IPS-15b (cell line): ENCODE results near the gene HEATR9.

Source experiments
- H3K27me3 ChIP-seq: one replicate; pipeline ENCODE4 v1.6.1; 2013; ENCODE audit warnings: low read length; ENCODE audit not compliant: control insufficient read depth, insufficient read depth
- H3K36me3 ChIP-seq: one replicate; pipeline ENCODE4 v1.6.1; 2013; ENCODE audit warnings: low read length; ENCODE audit not compliant: control insufficient read depth, insufficient read depth
- H3K4me1 ChIP-seq: one replicate; pipeline ENCODE4 v1.6.1; 2013; ENCODE audit warnings: mild to moderate bottlenecking, low read length; ENCODE audit not compliant: control insufficient read depth, insufficient read depth
- H3K4me3 ChIP-seq: one replicate; pipeline ENCODE4 v1.5.1; 2013; ENCODE audit warnings: low read depth, low read length
- H3K9ac ChIP-seq: one replicate; pipeline ENCODE4 v1.6.1; 2013; ENCODE audit warnings: low read depth, mild to moderate bottlenecking, low read length
- H3K9me3 ChIP-seq: one replicate; pipeline ENCODE4 v1.6.1; 2013; ENCODE audit warnings: mild to moderate bottlenecking, low read length; ENCODE audit not compliant: control insufficient read depth, insufficient read depth

HEATR9 gene

DNA sequence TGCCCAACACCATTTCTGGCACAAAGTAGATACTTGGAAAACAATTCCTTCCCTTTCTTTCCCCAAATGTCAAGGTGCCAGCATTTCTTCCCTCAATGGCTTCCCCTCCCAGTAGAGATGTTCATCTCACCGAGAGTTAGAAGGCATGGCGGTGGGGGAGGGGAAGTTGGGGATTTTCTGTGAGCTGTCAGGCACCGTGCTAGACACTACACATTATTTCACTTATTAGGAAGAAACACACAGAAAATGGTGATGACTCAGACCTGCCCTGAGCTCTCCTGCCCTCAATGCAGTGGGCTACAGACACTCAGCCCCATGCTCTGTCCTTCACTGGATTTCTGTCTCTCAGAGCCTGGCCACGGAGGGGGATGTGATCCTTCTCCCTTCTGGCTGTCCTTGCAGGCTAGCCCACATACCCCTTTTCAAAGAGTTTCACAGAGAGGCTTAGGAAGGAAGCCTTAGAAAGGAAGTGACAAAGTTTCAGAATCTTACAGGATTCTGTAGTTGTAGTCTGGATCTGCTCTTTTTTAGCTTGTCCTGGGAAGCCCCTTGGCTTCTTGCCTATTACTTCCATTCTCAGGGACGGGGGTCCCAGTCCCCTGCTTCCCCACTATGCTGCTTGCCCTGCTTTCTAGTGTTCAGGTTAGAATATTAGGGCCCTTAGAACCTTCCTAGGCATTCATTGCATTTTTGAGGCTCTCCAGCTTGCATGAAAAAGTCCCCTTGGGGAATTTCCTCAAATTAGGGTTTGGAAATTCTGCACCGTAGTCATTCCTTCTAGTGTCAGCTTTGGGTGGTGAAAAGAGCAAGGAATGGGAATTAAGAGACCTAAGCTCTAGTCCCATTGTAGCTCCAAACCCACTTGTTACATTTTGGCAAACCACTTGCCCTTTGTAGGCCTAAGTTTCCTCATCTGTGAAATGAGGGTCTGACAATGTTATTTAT, 23.7 kb upstream of the HEATR9 start:
- H3K4me3 ChIP-seq: no peak overlapping the region
- H3K36me3 ChIP-seq: no peaks in the 10 kb centered on the region
- peaks cover 9% of the 10 kb centered on the region for H3K4me1 ChIP-seq
- no peaks in the 10 kb centered on the region for H3K27me3 ChIP-seq
- no peak overlapping the region for H3K9ac ChIP-seq
- H3K9me3 ChIP-seq: no peaks in the 10 kb centered on the region

GRCh38 chr17:35891269-35891668, 22.6 kb upstream of the HEATR9 start:
- H3K36me3 ChIP-seq: no peaks in the 10 kb centered on the region
- H3K9ac ChIP-seq: no peak overlapping the region
- H3K4me3 ChIP-seq: no peak overlapping the region
- no peaks in the 10 kb centered on the region for H3K9me3 ChIP-seq
- H3K27me3 ChIP-seq: no peaks in the 10 kb centered on the region
- H3K4me1 ChIP-seq: peaks cover 9% of the 10 kb centered on the region

- Histone ChIP-seq H3K27me3 (no peaks in the 10 kb centered on the region), H3K4me1 (peaks cover 9% of the 10 kb centered on the region), H3K4me3 (no peak overlapping the region), H3K36me3 (no peaks in the 10 kb centered on the region), H3K9ac (no peak overlapping the region), H3K9me3 (no peaks in the 10 kb centered on the region)
Measured at GRCh38 chr17:35890774-35891155, 22.1 kb upstream of the HEATR9 start.

DNA sequence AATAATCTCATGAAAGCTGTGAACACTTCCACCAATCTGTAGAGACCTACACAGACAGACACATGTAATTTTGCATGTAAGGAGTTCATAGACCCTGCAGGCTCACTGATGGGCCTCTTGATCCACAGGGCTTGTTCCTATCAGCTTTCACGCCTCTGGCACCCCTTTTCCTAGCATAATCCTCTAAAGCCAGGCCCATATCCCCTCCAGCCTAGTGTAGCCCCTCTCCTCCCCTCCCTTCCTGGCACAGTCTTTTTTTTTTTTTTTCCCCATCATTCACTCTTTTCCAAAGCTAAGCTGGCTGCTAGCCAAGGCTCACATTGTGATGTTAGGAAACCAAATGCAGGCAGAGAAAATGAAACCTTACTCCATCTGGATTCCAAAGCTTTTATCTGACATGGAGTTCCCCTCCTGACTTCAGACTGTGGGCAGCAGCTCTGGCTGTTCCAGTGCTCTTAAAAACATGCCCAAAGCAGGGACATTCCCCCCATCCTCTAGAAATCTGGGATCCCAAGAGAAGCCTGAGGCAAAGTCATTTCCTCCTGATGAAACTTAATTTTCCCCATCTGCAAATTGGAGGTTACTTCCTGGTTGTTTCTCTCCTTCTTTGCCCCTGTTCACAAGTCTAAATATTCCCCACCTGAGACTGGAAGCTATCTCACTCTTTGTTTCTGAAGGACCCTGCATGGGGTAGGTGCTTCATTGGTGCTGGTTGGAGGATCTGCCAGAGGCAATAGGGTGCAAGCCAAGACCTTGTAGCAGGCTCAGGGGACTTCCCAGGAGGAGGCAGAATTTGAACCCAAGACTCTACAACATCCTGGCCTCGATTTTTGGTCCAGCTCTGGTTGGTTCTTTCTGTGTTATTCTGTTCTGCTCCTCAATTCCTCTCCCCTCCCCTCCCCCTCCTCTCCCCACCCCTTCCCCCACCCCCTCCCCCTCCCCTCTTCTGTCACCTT, 21.4 kb upstream of the HEATR9 start:
- no peak overlapping the region for H3K9ac ChIP-seq
- H3K27me3 ChIP-seq: no peaks in the 10 kb centered on the region
- H3K4me3 ChIP-seq: no peak overlapping the region
- H3K36me3 ChIP-seq: no peaks in the 10 kb centered on the region
- peaks cover 9% of the 10 kb centered on the region for H3K4me1 ChIP-seq
- H3K9me3 ChIP-seq: no peaks in the 10 kb centered on the region

DNA sequence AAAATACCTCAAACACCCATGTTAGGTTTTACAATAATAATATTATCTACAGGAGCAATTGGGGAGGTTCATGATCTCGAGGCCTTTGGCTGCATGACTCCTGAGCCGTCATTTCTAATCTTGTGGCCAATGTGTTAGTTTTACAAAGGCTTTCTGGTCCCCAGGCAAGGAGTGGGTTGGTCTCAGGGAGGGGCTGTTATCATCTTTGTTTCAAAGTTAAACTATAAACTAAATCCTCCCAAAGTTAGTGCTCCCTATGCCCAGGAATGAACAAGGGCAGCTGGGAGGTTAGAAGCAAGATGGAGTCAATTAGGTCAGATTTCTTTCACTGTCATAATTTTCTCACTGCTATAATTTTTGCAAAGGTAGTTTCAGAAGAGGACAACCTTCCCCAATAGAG, 20.6 kb upstream of the HEATR9 start:
- no peaks in the 10 kb centered on the region for H3K27me3 ChIP-seq
- no peaks in the 10 kb centered on the region for H3K36me3 ChIP-seq
- H3K9ac ChIP-seq: no peak overlapping the region
- no peaks in the 10 kb centered on the region for H3K9me3 ChIP-seq
- H3K4me3 ChIP-seq: no peak overlapping the region
- peaks cover 9% of the 10 kb centered on the region for H3K4me1 ChIP-seq

GRCh38 chr17:35879773-35880654, 11.3 kb upstream of the HEATR9 start, which contains the start of gene CCL5:
Gene CCL5, minus strand, starts transcription at chr17:35880360.
- Histone ChIP-seq H3K9me3 (no peaks in the 10 kb centered on the region), H3K36me3 (no peaks in the 10 kb centered on the region), H3K9ac (no peak within 1 kb of the TSS), H3K4me3 (no peak within 1 kb of the TSS), H3K4me1 (no peaks in the 10 kb centered on the region), H3K27me3 (no peaks in the 10 kb centered on the region)

DNA sequence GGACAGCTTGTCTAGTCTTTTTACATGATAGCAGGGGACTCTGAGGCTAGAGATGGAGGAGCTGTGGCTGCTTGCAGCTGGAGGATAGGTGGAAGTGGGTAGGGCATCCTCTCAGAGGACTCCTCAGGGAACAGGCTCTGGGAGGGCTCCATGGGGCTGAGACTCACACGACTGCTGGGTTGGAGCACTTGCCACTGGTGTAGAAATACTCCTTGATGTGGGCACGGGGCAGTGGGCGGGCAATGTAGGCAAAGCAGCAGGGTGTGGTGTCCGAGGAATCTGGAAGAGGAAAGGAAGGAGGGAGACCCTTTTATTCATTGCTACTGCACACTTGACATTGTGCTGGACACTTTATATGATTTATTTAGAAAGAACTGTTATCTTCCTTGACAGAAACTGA, 9.7 kb upstream of the HEATR9 start:
- H3K9ac ChIP-seq: no peak overlapping the region
- no peaks in the 10 kb centered on the region for H3K27me3 ChIP-seq
- no peaks in the 10 kb centered on the region for H3K9me3 ChIP-seq
- H3K4me1 ChIP-seq: no peaks in the 10 kb centered on the region
- H3K36me3 ChIP-seq: no peaks in the 10 kb centered on the region
- H3K4me3 ChIP-seq: no peak overlapping the region

DNA sequence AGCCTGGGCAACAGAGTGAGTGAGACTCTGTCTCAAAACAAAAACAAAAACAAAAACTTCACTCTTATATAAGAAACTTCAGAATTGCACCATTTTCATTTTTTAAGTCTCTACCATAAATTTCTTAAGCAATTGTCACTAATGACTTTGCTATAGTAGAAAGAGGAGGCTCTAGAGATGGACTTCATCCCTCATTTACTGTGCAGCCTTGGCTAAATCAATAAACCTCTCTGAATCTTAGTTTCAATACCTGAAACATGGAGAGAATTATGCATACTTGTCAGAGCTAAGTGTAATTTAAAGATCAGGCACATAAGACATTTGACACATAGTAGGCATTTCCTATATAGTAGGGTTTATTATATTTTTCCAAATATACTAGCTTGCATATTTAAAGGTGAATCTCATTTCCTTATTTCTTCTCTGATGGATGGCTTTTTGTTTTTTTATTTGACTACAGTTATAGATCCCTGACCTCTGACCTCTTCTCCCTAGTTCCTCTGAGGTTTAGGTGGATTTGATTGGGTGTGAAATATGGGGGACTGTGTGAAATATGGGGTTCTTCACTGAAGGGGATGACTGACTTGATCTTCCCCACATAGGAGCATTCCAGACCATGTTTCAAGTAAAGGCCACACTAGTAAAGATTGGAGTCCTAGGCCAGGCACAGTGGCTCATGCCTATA, 8.8 kb upstream of the HEATR9 start:
- H3K4me1 ChIP-seq: no peaks in the 10 kb centered on the region
- H3K36me3 ChIP-seq: no peaks in the 10 kb centered on the region

DNA sequence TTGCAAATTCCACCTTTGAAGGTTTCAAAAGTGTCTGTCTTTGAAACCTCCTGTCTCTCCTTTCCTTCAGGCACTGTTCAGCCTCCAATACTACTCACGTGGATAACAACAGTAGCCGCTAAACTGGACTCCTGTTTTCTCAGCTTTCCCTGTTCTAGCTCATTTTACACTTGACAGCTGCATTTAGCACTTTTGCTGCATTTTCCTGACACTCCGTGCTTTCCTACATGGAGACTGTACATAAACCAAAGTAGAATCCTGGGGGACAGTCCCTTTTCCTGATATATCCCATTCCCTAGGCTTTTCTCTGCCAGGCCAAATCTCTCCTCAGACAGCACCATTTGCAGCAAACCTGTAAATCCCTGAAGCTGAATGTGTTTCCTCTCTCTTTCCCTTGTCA, 7.8 kb upstream of the HEATR9 start:
- Histone ChIP-seq H3K36me3 (no peaks in the 10 kb centered on the region), H3K4me3 (no peak overlapping the region), H3K9ac (no peak overlapping the region), H3K4me1 (no peaks in the 10 kb centered on the region), H3K27me3 (no peaks in the 10 kb centered on the region), H3K9me3 (no peaks in the 10 kb centered on the region)

More for the DNA sequence above, 8.8 kb upstream of the HEATR9 start:
- H3K4me3 ChIP-seq: no peak overlapping the region
- H3K27me3 ChIP-seq: no peaks in the 10 kb centered on the region
- no peak overlapping the region for H3K9ac ChIP-seq
- H3K9me3 ChIP-seq: no peaks in the 10 kb centered on the region

DNA sequence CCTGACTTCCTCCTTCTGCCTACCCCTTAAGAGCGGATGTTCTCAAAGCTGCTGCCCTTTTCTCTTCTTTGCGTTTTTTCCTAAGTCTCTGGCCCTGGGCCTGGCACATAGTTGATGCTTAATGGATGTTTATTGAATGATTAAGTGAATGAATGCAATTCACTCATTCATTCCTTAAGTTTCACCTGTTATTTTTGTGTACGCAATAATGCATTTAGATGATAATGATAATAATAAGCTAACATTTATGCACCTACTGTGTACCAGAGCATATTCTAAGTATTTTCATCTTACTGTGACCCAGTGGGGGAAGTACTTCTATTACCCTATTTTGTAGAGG, 7.1 kb upstream of the HEATR9 start:
- Histone ChIP-seq H3K36me3 (no peaks in the 10 kb centered on the region), H3K4me3 (no peak overlapping the region), H3K9me3 (no peaks in the 10 kb centered on the region), H3K4me1 (no peaks in the 10 kb centered on the region), H3K27me3 (no peaks in the 10 kb centered on the region), H3K9ac (no peak overlapping the region)
